Neural cell (in vitro differentiated cells): ENCODE measurements around the gene ALDH1A1.

Source experiments
- CTCF ChIP-seq: fragments of 450-650 bp; IDR thresholded peaks from 2 replicates; pipeline ENCODE4 v1.5.1; 2014; ENCODE audit warnings: antibody characterized with exemption, mild to moderate bottlenecking, moderate library complexity; ENCODE audit not compliant: poor library complexity, severe bottlenecking
- EP300 ChIP-seq: fragments of 450-650 bp; conservative IDR thresholded peaks from 2 replicates; pipeline ENCODE4 v1.6.1; 2014; ENCODE audit warnings: antibody characterized with exemption, mild to moderate bottlenecking, moderate library complexity; ENCODE audit not compliant: poor library complexity, severe bottlenecking
- EZH2 ChIP-seq: fragments of 200-600, 300-800 bp; shearing (Covaris generic), sonication (generic); IDR thresholded peaks from 2 replicates; pipeline ENCODE4 v1.6.1; 2014; ENCODE audit warnings: antibody characterized with exemption, low read length, borderline replicate concordance, mild to moderate bottlenecking; ENCODE audit not compliant: insufficient read depth, poor library complexity, severe bottlenecking
- POLR2AphosphoS5 ChIP-seq: IDR thresholded peaks from 2 replicates; pipeline ENCODE4 v1.6.1; 2012
- REST ChIP-seq: IDR thresholded peaks from 2 replicates; pipeline ENCODE4 v1.6.1; 2012; ENCODE audit warnings: borderline replicate concordance
- SMC3 ChIP-seq: fragments of 450-650 bp; conservative IDR thresholded peaks from 2 replicates; pipeline ENCODE4 v1.6.1; 2014; ENCODE audit warnings: antibody characterized with exemption, mild to moderate bottlenecking, moderate library complexity; ENCODE audit not compliant: poor library complexity

GRCh38 chr9:72929542-72929941 is 23.3 kb downstream of the ALDH1A1 start:
- no peak for TF ChIP-seq POLR2AphosphoS5
- TF ChIP-seq CTCF: no peak
- TF ChIP-seq EP300: no peak
- no peak for TF ChIP-seq EZH2
- no peak for TF ChIP-seq REST
- TF ChIP-seq SMC3: no peak
